Activated CD4-positive, alpha-beta memory T cell treated with anti-CD3 and anti-CD28 coated beads for 36 hours (primary cell): ENCODE measurements around the gene RPUSD1. TPM values are rescaled to one million over a fixed set of nuclear protein-coding genes. Genes with fewer than 3 reads are reported as not detected.

Experiments
- CTCF ChIA-PET: fragments of 350-600 bp; sonication (Branson Sonifier 250); formaldehyde crosslinking; loops from one replicate; lab custom pipeline; 2021; ENCODE audit warnings: antibody characterized with exemption, inconsistent platforms; lab: Charles Lee
- POLR2A ChIA-PET: fragments of 350-600 bp; sonication (Branson Sonifier 250); formaldehyde crosslinking; loops from one replicate; lab custom pipeline; 2021; ENCODE audit warnings: antibody characterized with exemption; lab: Charles Lee
- DNase-seq: peaks from one replicate; pipeline ENCODE4 v3.0.0-alpha.2; 2020
- H3K27ac Mint-ChIP-seq: one replicate; pipeline ENCODE4 v1.8.0; 2021; ENCODE audit warnings: mixed read lengths
- H3K27me3 Mint-ChIP-seq: one replicate; pipeline ENCODE4 v1.8.0; 2021; ENCODE audit warnings: mixed read lengths
- H3K36me3 Mint-ChIP-seq: one replicate; pipeline ENCODE4 v1.8.0; 2021; ENCODE audit warnings: mixed read lengths
- H3K4me1 Mint-ChIP-seq: one replicate; pipeline ENCODE4 v1.8.0; 2021; ENCODE audit warnings: low read depth, mixed read lengths
- H3K4me3 Mint-ChIP-seq: one replicate; pipeline ENCODE4 v1.8.0; 2021; ENCODE audit warnings: mild to moderate bottlenecking, mixed read lengths
- H3K9me3 Mint-ChIP-seq: one replicate; pipeline ENCODE4 v1.8.0; 2021; ENCODE audit warnings: mixed read lengths
- intact Hi-C: fragments of 100-400 bp; cut with micrococcal nuclease; formaldehyde crosslinking; loops from one replicate; pipeline ENCODE4 v1.15.1; 2023
- total RNA-seq, 2 experiments: library from RNA; stranded (reverse); gene quantifications; one replicate each; pipeline ENCODE4 v1.2.3, GENCODE V29; 2021

Gene RPUSD1
- total RNA-seq, 2 experiments from 2014 or later: 13.7 to 15.5 TPM

DNA sequence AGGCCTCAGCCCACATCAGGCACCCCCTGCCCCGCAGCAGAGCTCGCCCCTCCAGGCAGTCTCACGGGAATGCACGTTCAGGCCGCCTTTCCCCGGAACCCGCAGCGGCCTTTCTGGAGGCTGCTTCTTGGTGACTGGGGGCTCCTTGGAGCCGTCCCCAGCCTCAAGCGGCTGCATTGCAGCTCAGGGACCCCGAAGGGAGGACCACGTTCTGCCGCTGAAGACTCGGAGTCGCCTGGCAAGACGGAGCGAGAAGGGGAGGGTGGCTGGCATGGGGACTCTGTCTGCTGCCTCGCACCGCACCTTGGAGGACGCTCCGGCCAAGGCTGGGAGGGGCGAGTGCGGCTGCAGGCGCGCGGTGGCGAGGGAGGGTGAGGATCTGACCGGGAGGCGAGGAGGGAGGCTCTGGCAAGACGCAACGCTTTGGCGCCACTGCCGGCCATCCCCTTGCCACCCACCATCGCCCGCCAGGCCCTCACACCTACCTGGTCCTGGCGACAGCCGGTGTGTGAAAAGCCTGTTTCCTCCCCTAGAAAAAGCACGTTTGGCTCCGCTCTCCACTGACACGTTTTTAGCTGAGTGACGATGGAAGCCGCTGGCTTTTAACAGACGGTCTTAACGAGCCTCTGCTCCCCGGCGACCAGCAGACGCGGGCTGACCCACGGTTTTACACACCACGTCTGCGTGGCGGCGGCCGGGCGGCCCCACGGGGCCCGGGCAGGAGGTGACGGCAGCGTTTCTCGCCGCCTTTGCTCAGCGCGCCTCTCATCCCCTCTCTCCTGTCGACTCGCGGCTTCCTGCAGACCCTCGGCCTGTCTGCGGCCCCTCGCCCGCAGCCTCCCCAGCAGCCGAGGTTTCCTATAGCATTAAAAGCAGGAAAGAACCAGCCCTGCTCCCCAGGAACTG is 29.1 kb upstream of the RPUSD1 start:
- Mint-ChIP-seq H3K9me3 (no peaks in the 10 kb centered on the region), H3K27ac (no peak overlapping the region), H3K4me1 (peaks cover 10% of the 10 kb centered on the region), H3K27me3 (peaks cover 22% of the 10 kb centered on the region), H3K36me3 (no peaks in the 10 kb centered on the region), H3K4me3 (no peak overlapping the region)
- DNase-seq: no peak
- CTCF ChIA-PET: no interaction called here
- POLR2A ChIA-PET: no interaction called here
- intact Hi-C loops: loop anchor here (5.0 kb wide), 1 partner anchor 240 kb away; no protein-coding TSS in a partner anchor

DNA sequence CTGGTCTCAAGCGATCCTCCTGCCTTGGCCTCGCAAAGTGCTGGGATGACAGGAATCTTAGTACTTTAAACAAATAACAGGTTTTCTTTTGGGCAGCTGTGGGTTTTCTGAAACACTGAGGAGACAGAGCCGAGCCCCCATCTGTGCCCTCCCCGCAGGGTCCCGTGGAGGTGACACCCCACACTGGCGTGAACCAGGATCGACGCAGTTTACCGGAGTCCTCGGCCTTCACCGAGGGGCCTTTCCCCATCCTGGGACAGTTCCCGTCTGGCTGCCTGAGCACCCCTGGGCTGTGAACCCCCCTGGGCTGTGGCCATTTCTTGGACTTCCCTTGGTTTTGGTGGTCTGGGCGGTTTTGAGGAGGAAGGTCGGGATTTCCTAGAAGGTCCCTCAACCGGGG is 27.7 kb upstream of the RPUSD1 start:
- H3K27me3 Mint-ChIP-seq: peaks cover 26% of the 10 kb centered on the region
- no peak overlapping the region for H3K27ac Mint-ChIP-seq
- H3K4me1 Mint-ChIP-seq: peaks cover 10% of the 10 kb centered on the region
- intact Hi-C loops: loop anchor here (5.0 kb wide), 1 partner anchor 241 kb away; no protein-coding TSS in a partner anchor
- H3K36me3 Mint-ChIP-seq: no peaks in the 10 kb centered on the region
- no peak overlapping the region for H3K4me3 Mint-ChIP-seq
- no peak for DNase-seq
- CTCF ChIA-PET: interaction anchor here (0.7 to 3.5 kb wide), 2 partner anchors 164 to 240 kb away, joined by 3 to 13 read pairs; no protein-coding TSS in a partner anchor
- H3K9me3 Mint-ChIP-seq: no peaks in the 10 kb centered on the region
- POLR2A ChIA-PET: no interaction called here

DNA sequence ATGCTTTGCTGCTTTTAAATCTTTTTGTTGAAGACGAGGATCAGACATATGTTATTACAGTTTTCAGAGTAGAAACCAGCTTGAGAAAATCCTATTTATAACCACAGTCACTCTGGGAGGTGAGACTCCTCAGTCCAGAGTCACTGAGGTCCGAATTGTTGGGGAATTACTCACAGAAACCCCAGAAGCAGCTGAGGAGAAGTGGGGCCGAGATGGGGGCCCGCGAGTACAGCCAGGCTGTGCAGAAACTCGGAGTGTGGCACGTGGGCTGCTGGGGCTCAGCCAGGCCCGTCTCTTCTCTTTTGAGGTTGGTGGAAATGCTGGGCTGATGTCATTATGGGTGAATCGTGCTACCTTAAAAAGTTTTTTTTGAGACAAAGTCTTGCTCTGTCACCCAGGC is 26.8 kb upstream of the RPUSD1 start:
- ChIA-PET POLR2A (no interaction called here), CTCF (interaction anchor here (0.8 to 3.5 kb wide), 3 partner anchors 240 to 288 kb away, joined by 3 to 13 read pairs (median 3); no protein-coding TSS in a partner anchor)
- Mint-ChIP-seq H3K27ac (no peak overlapping the region), H3K4me1 (peaks cover 8% of the 10 kb centered on the region), H3K27me3 (peaks cover 24% of the 10 kb centered on the region), H3K9me3 (no peaks in the 10 kb centered on the region), H3K4me3 (no peak overlapping the region), H3K36me3 (no peaks in the 10 kb centered on the region)
- intact Hi-C loops: loop anchor here (5.0 kb wide), 1 partner anchor 242 kb away; no protein-coding TSS in a partner anchor
- no peak for DNase-seq

DNA sequence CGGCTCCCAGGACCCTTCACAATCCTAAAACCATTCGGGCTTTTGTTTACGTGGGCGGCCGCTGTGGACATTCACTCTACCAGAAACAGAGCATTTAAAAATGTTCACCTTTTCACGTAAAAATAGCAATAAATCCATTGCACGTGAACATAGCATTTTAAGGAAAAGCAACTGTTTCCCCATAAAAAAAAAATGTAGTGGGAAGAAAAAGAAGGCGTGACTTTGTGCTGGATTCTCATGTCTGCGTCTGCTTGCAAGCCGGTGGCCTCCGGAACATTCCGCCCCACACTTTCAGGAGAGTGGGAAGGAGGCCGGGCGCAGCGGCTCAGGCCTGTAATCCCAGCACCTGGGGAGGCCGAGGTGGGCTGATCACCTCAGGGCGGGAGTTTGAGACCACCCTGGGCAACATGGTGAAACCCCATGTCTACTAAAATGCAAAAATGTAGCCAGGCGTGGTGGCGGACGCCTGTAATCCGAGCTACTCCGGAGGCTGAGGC is 25.8 kb upstream of the RPUSD1 start:
- POLR2A ChIA-PET: no interaction called here
- CTCF ChIA-PET: interaction anchor here (0.8 to 3.5 kb wide), 3 partner anchors 241 to 289 kb away, joined by 3 to 13 read pairs (median 3); no protein-coding TSS in a partner anchor
- Mint-ChIP-seq H3K4me3 (no peak overlapping the region), H3K36me3 (no peaks in the 10 kb centered on the region), H3K27ac (no peak overlapping the region), H3K4me1 (no peaks in the 10 kb centered on the region), H3K27me3 (peaks cover 22% of the 10 kb centered on the region), H3K9me3 (no peaks in the 10 kb centered on the region)
- intact Hi-C loops: no loop called here
- DNase-seq: no peak

DNA sequence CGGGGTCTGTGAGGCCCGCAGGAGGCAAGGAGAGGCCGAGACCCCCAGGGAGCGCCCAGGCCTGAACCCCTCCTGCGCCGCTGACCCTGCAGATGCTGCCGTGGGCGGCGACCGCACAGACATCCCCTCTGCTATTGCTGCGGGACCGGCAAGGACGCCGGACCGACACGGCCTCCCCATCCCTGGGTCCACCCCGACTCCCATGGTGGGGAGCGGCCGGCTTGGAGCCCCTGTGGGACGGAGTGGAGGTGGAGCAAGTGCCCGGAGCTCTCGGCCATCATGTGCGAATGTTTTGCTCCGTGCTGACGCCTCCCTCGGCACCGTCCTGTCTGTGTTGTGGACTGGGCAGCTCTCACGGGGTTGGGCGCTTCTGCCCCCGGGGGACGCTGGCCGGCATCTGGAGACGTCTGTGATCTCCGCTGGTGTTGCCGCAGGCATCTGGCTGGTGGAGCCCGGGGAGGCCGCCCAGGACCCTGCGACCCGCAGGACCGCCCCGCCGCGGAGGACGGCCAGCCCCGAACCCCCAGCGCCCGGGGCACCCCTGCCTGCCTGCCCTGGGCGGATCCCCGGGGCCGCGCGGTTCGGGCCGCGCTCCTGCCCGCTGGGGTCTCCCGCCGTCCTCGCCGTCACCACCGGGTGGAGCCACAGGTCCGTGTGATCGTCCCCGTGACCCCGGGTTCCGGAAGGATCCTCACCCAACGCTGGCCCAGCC is 25.2 kb upstream of the RPUSD1 start:
- intact Hi-C loops: no loop called here
- no peak overlapping the region for H3K27ac Mint-ChIP-seq
- POLR2A ChIA-PET: no interaction called here

DNA sequence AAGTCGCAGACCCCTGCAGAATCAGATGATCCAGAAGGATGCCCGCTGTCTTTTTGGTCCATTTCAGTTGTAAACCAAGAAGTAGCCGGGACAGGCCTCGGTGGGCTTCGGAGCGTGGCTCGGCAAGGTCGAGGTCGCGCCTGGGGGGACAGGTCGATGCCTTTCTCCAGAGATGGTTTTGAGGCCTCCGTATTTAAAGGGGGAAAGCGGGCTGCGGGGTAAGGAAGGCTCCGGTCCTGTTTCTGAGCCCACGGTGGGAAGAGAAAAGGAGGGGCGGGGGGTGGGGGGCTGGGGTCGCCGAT is 19.9 kb upstream of the RPUSD1 start:
- POLR2A ChIA-PET: no interaction called here
- H3K4me3 Mint-ChIP-seq: peak overlapping the region; percentile 95
- intact Hi-C loops: loop anchor here (5.0 kb wide), 1 partner anchor 164 kb away; the partner anchor contains the start of gene LMF1

More for the DNA sequence above, 25.2 kb upstream of the RPUSD1 start:
- Mint-ChIP-seq H3K9me3 (no peaks in the 10 kb centered on the region), H3K4me3 (no peak overlapping the region), H3K4me1 (peaks cover 3% of the 10 kb centered on the region), H3K36me3 (no peaks in the 10 kb centered on the region), H3K27me3 (peaks cover 22% of the 10 kb centered on the region)
- CTCF ChIA-PET: interaction anchor here (3.5 kb wide), 1 partner anchor 242 kb away, joined by 13 read pairs; no protein-coding TSS in a partner anchor
- peak; percentile 61 for DNase-seq

DNA sequence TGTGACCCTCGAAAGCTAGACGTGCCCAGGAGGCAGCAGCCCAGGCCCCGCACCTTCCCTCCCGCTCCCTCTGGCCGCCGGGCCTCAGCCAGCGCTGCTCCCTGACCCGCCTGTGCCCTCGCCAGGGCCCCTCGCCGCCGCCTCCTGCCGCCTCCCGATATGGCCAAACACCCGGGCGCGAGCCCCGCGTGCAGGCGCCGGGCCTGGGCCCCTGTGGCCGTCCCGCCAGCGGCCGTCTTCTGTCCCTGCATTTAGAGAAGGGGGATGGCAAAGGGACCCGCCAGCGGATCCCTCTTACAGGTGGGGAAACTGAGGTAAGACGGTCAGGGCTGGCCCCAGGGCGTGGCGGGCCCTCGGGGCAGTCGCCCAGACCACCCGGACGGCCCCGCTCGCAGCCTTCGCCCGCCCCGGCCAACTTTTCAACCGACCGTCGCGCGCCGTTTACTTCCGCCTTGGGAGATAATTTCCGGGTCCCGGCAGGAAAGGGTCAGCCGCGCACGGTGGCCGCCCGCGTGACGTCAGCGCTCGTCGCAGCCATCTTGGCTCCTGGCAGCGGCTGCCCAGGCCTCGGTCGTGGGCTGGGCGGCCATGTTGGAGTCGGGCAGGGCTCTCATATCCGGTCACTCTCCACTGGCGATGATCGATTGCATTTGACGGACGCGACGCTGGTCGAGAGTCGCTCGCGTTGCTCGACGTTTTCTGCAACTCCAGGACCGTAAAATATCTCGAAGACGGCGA is 19.3 kb upstream of the RPUSD1 start:
- no peaks in the 10 kb centered on the region for H3K36me3 Mint-ChIP-seq
- peaks cover 7% of the 10 kb centered on the region for H3K27me3 Mint-ChIP-seq
- H3K27ac Mint-ChIP-seq: peak overlapping the region; percentile 87
- ChIA-PET CTCF (no interaction called here), POLR2A (interaction anchor here (2.0 kb wide), 1 partner anchor 19 kb away, joined by 7 read pairs; the partner anchor contains the start of genes CHTF18 and RPUSD1)
- peak overlapping the region; percentile 95 for H3K4me3 Mint-ChIP-seq
- peak; percentile 93 for DNase-seq
- H3K9me3 Mint-ChIP-seq: no peaks in the 10 kb centered on the region
- peaks cover 11% of the 10 kb centered on the region for H3K4me1 Mint-ChIP-seq
- intact Hi-C loops: loop anchor here (5.0 kb wide), 1 partner anchor 165 kb away; the partner anchor contains the start of gene LMF1

More for the DNA sequence above, 19.9 kb upstream of the RPUSD1 start:
- Mint-ChIP-seq H3K36me3 (no peaks in the 10 kb centered on the region), H3K27me3 (peaks cover 11% of the 10 kb centered on the region), H3K27ac (peak overlapping the region; percentile 87), H3K4me1 (peaks cover 11% of the 10 kb centered on the region), H3K9me3 (no peaks in the 10 kb centered on the region)
- CTCF ChIA-PET: no interaction called here
- no peak for DNase-seq

DNA sequence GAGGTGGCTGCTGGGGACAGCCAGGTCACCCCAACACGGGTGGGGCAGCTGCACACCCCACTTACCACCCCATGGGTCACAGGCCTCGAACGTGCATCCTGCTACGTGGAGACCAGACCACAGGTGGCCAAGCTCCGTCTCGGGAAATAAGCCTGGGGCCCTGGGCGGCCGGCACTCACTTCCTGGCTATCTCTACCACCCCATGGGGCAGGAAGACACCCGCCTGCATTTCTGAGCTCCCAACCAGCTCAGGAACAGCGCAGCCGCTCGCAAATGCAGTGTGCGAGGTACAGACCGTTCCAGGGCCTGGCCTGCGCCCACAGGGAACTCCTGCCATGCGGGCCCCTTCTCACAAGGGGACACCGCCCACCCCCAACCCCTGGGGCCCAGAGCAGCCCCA is 17.3 kb upstream of the RPUSD1 start:
- DNase-seq: no peak
- Mint-ChIP-seq H3K27me3 (peaks cover 9% of the 10 kb centered on the region), H3K4me1 (peaks cover 11% of the 10 kb centered on the region), H3K36me3 (no peaks in the 10 kb centered on the region), H3K4me3 (no peak overlapping the region), H3K9me3 (no peaks in the 10 kb centered on the region), H3K27ac (no peak overlapping the region)
- POLR2A ChIA-PET: interaction anchor here (2.0 kb wide), 1 partner anchor 17 kb away, joined by 7 read pairs; the partner anchor contains the start of genes CHTF18 and RPUSD1
- CTCF ChIA-PET: interaction anchor here (1.5 kb wide), 1 partner anchor 93 kb away, joined by 3 read pairs; no protein-coding TSS in a partner anchor
- intact Hi-C loops: loop anchor here (5.0 kb wide), 1 partner anchor 167 kb away; the partner anchor contains the start of gene LMF1

DNA sequence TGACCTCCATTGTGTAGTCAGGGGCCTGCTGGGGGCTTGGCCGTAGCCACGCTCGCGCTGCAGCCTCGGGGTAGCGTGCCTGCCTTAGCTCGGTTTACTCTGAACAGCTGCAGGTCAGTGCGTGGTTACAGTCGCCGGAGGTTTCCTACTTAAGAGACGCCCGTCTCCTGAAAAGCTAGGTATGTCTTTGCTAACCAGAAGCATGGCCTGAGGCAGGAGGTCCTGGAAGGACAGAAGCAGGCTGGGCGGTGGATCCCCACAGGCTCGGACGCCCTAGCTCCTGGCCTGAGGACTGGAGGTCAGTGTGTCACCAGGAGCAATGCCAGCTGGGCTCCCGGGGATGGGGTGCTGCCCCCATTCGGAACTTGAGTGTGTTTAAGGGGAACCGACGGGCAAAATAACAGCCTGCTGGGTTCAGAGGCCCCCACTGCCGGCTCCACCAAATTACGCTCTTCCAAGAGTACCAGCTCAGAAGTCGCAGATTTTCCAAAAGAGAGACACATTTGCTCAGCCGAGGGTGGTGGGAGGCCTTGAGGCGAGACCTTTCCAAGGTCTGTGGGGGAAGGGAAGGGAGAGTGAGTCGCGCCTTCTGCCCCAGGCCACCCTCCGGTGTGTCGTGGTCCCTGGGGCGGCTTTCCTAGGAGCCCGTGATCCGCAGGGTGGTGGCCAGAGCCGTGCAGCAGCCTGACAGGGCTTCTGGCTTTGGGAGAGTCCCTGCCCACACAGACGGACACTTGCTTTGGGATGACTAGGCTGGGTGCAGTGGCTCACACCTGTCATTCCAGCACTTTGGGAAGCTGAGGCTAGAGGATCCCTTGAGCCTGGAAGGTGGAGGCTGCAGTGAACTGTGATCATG is 16.2 kb upstream of the RPUSD1 start:
- POLR2A ChIA-PET: no interaction called here
- intact Hi-C loops: loop anchor here (5.0 kb wide), 1 partner anchor 168 kb away; the partner anchor contains the start of gene LMF1
- Mint-ChIP-seq H3K4me3 (no peak overlapping the region), H3K36me3 (no peaks in the 10 kb centered on the region), H3K9me3 (no peaks in the 10 kb centered on the region), H3K27ac (no peak overlapping the region), H3K27me3 (peaks cover 9% of the 10 kb centered on the region), H3K4me1 (peaks cover 11% of the 10 kb centered on the region)
- CTCF ChIA-PET: interaction anchor here (1.3 to 1.5 kb wide), 2 partner anchors 17 to 92 kb away, joined by 3 to 4 read pairs; partner anchors contain the start of genes CHTF18 and RPUSD1
- DNase-seq: no peak

DNA sequence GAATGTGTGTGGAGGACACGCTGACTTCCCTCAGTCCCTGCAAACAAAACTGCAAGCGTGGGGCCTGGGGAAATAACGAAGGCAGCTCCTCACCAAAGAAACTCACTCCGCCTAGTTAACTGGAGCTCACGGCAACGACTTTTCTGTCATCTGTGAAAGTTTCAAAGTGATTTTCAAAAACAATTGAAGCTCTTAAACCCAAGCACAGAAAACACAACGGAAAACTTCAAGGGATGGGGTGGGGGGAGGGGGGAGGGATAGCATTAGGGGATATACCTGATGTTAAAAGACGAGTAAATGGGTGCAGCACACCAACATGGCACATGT is 15.5 kb upstream of the RPUSD1 start:
- Mint-ChIP-seq H3K27me3 (peaks cover 9% of the 10 kb centered on the region), H3K9me3 (no peaks in the 10 kb centered on the region), H3K36me3 (no peaks in the 10 kb centered on the region), H3K4me3 (no peak overlapping the region), H3K27ac (no peak overlapping the region), H3K4me1 (peaks cover 11% of the 10 kb centered on the region)
- ChIA-PET POLR2A (no interaction called here), CTCF (interaction anchor here (1.3 kb wide), 1 partner anchor 16 kb away, joined by 4 read pairs; the partner anchor contains the start of genes CHTF18 and RPUSD1)
- intact Hi-C loops: no loop called here
- DNase-seq: no peak
